ENCODE measurements around the gene ENDOG.
"Not testable (repeated sequence)": the region's sequence is repeated elsewhere in the genome, so short reads cannot be mapped to it uniquely, and the experiment has no call there.

The ENDOG gene

DNA sequence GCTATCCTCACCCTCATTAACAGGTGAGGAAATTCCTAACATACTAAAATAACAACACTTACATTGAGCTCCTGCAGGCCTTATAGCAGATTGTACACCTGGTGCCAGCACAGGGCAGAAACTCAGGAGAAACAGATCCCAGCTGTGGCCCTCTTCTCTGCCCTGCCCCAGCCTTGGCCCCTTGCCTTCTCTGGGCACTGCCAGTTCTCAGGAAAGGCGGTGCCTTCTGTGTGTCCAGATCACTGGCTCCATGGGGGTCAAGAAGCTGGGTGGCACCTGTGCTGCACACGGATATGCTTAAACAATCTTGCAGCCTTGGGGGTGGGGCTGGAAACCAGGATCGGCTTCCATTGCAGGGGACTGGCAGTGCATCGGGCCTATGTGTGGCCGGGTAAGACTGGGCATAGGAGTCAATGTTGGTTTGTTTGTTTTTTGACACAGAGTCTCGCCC lies 44.1 kb downstream of the ENDOG start:
- no peak for DNase-seq (ENCODE audit: low read depth in 2 of 2)

DNA sequence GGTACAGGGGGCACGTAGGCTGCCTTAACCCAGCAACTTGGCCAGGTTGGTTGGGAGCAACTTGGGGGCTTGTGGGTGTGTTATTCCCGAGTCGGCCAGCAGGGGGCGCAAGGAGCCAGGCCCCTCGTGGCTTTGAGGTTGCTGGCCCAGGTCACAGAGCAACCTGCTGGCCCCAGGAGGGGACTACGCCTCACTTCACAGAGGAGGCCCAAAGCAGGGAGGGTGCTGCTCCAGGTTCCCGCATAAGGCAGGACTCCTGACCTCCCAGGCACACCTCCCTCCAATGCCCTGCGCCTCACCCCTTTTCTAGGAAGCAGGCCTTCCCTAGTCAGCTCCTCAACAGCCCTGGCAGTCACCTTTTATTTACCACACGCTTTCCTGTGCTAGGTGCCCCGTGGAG lies 45.3 kb downstream of the ENDOG start:
- DNase-seq (ENCODE audit: low read depth in 2 of 2) = no peak

DNA sequence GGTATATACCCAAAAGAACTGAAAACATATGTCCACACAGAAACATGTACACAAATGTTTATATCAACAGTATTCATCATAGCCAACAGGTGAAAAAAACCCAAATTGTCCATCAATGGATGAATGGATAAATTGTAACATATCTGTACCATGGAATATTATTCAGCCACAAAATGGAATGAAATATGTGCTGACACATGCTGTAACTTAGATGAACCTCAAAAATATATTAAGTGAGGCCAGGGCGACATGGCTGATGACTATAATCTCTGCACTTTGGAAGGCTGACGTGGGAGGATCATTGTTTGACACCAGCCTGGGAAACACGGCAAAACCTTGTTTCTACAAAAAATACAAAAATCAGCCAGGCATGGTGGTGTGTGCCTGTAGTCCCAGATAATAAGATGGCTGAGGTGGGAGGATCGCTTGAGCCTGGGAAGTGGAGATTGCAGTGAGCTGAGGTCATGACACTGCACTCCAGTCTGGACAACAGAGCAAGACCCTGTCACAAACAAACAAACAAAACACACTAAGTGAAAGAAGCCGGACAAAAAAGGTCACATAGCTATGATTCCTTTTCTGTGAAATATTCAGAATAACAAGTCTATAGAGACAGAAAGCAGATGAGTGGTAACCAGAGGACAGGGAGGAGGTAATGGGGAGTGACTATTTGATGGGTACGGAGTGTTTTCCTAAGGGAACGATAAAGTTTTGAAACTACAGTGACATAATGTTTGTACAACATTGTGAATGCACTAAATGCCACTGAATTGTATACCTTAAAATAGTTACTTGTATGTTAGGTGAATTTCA lies 52.0 kb downstream of the ENDOG start:
- no peak for DNase-seq (ENCODE audit: low read depth in 2 of 2)

DNA sequence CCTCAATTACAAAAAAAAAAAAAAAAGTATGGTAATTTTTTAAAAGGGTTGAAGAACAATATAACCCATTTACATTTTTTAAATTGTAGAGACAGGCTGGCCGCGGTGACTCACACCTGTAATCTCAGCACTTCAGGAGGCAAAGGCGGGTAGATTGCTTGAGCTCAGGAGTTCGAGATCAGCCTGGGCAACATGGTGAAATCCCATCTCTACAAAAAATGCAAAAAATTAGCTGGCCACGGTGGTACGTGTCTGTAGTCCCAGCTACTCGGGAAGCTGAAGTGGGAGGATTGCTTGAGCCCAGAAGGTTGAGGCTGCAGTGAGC lies 52.6 kb downstream of the ENDOG start:
- not testable (repeated sequence) for DNase-seq (ENCODE audit: low read depth in 2 of 2)

All from fibroblast of skin of left quadriceps (primary cell).